HepG2 (cell line): ENCODE results near the gene APRT. TPM values are rescaled to one million over a fixed set of nuclear protein-coding genes. Genes with fewer than 3 reads are reported as not detected.

ENCODE experiments used
- BORCS8-MEF2B ChIP-seq: sonication (generic); formaldehyde crosslinking; IDR thresholded peaks from 2 replicates; pipeline ENCODE4 v1.8.0; 2022; ENCODE audit warnings: mild to moderate bottlenecking, missing genetic modification reagents
- E2F1 ChIP-seq: sonication (generic); formaldehyde crosslinking; IDR thresholded peaks from 2 replicates; pipeline ENCODE4 v1.5.0; 2020; ENCODE audit warnings: missing genetic modification reagents
- FOXA3 ChIP-seq: IDR thresholded peaks from 2 replicates; pipeline ENCODE4 v1.6.1; 2016; ENCODE audit warnings: missing genetic modification reagents, missing compliant biosample characterization
- MTF1 ChIP-seq: sonication (generic); formaldehyde crosslinking; IDR thresholded peaks from 2 replicates; pipeline ENCODE4 v1.5.0; 2020; ENCODE audit warnings: missing genetic modification reagents
- MYNN ChIP-seq: sonication (generic); formaldehyde crosslinking; IDR thresholded peaks from 2 replicates; pipeline ENCODE4 v1.4.0; 2020; ENCODE audit warnings: mild to moderate bottlenecking, low read depth, missing genetic modification reagents
- NR2F2 ChIP-seq: IDR thresholded peaks from 2 replicates; pipeline ENCODE4 v1.6.1; 2012; ENCODE audit warnings: low read depth, inconsistent platforms, borderline replicate concordance
- PBX2 ChIP-seq: IDR thresholded peaks from 2 replicates; pipeline ENCODE4 v1.6.1; 2016; ENCODE audit warnings: control low read depth
- ZBTB33 ChIP-seq: sonication (generic); formaldehyde crosslinking; IDR thresholded peaks from 2 replicates; pipeline ENCODE4 v1.4.0; 2020; ENCODE audit warnings: missing genetic modification reagents
- ZNF235 ChIP-seq: sonication (generic); formaldehyde crosslinking; IDR thresholded peaks from 2 replicates; pipeline ENCODE4 v1.8.1; 2023; ENCODE audit warnings: mild to moderate bottlenecking, missing genetic modification reagents, borderline replicate concordance
- ZNF605 ChIP-seq: sonication (generic); formaldehyde crosslinking; IDR thresholded peaks from 2 replicates; pipeline ENCODE4 v1.8.0; 2022; ENCODE audit warnings: mild to moderate bottlenecking, missing genetic modification reagents
- polyA plus RNA-seq, 8 experiments: library from polyadenylated mRNA; depleted of rRNA in 3 of 8; stranded (reverse) in 7 of 8; unstranded in 1 of 8; fragments of >200 nt; fragmentation: Illumina TruSeq in 4 of 8; extraction: Trizol in 4 of 8; gene quantifications; 2 replicates each; pipeline versions ENCODE4 v1.2.1 to v1.2.3, GENCODE V29; 2011 to 2016; ENCODE audit warnings: low read depth in 4 of 8, missing spikeins in 1 of 8, mixed read lengths in 1 of 8; ENCODE audit not compliant: insufficient read depth in 1 of 8
- total RNA-seq, 5 experiments: library from RNA; depleted of rRNA; stranded (reverse); fragments of >200 nt; fragmentation: Illumina TruSeq; extraction: Trizol; gene quantifications; 2 replicates each; pipeline ENCODE4 v1.2.3, GENCODE V29; 2016; ENCODE audit warnings: low read depth in 1 of 5

Gene APRT
- total and polyA plus RNA-seq, 2 of the 13 experiments (the other 11 are each of a cell fraction or from before 2014, with no cell fraction given): 155 to 242 TPM

- TF ChIP-seq ZBTB33 (CRISPR knock-in tag): no peak
- TF ChIP-seq FOXA3 (CRISPR knock-in tag): no peak
- TF ChIP-seq BORCS8-MEF2B: peak; percentile 0; the same call in 1 of the 2 replicates
- TF ChIP-seq PBX2 (CRISPR knock-in tag): no peak
- TF ChIP-seq MYNN (CRISPR knock-in tag): 0 out of 2 replicates have a peak, but pooled peaks have one; percentile 4
- TF ChIP-seq ZNF605 (CRISPR knock-in tag): no peak
- no peak for TF ChIP-seq MTF1 (CRISPR knock-in tag)
- TF ChIP-seq E2F1 (CRISPR knock-in tag): no peak
- TF ChIP-seq NR2F2: 0 out of 2 replicates have a peak, but pooled peaks have one; percentile 28
- TF ChIP-seq ZNF235 (CRISPR knock-in tag): no peak
Observed at GRCh38 chr16:88804173-88804551, 7.6 kb downstream of the APRT start (continued).
